Endothelial cell of umbilical vein (primary cell): ENCODE results near the gene HSPG2.

Experiments
- CTCF ChIP-seq, 2 donors: IDR thresholded peaks; 1 replicate in 1 of 2; 2 replicates in 1 of 2; pipeline ENCODE4 v1.5.1; 2011; ENCODE audit warnings: low read length in 2 of 2, mild to moderate bottlenecking in 2 of 2, moderate library complexity in 2 of 2, control low read depth in 1 of 2, inconsistent platforms in 1 of 2, low read depth in 1 of 2; ENCODE audit not compliant: insufficient read depth in 1 of 2; ENCODE audit errors: extremely low read depth in 1 of 2
- EZH2 ChIP-seq: IDR thresholded peaks from 2 replicates; pipeline ENCODE4 v1.6.1; 2012; ENCODE audit warnings: borderline replicate concordance, low read depth, mild to moderate bottlenecking, moderate library complexity, low read length, inconsistent platforms; ENCODE audit not compliant: severe bottlenecking
- POLR2AphosphoS5 ChIP-seq: IDR thresholded peaks from 2 replicates; pipeline ENCODE4 v1.6.1; 2012; ENCODE audit warnings: low read depth, mild to moderate bottlenecking, control low read depth, low read length, moderate library complexity; ENCODE audit not compliant: insufficient read depth

DNA sequence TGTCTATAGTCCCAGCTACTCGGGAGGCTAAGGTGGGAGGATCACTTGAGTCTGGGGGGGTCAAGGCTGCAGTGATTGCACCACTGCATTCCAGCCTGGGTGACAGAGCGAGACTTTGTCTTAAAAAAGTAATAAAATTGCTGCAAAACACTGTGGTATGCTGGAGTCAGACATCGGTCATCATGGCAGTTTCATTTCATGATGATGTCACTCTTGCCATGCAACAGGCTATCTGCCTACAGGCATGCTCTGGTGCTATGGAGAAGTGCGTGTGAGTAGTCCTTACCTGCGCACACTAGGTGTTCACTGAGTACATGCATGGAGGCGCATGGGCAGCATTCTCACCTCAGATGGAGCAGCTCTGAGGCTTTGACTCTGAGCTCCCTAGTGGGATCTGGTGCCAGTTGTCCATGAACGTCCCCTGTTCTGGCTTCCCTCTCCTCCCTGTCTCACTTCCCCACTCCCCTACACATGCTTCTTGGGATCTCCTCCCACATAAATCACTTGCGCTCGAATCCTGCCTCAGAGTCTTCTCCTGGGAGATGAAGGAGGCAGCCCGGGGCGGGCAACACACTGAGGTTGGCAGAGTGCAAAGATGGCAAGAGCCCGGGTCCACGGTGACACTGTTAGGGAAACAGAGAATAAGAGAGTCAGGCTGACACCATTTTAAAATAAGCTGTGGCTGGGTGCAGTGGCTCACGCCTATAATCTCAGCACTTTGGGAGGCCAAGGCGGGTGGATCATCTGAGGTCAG lies 29.3 kb upstream of the HSPG2 start:
- TF ChIP-seq CTCF (IDR thresholded peaks at IDR 0.05; ENCODE audit: extremely low read depth in 1 of 2, insufficient read depth in 1 of 2, low read depth in 1 of 2, low read length in 2 of 2), result no peak
- TF ChIP-seq POLR2AphosphoS5, result no peak
- no peak for TF ChIP-seq EZH2
